IPS-NIHi7 (cell line): Measurements from ENCODE around the gene RHOBTB3.

ENCODE experiments used
- DNase-seq: peaks from one replicate; pipeline ENCODE4 v3.0.0; 2012; ENCODE audit warnings: mixed read lengths; ENCODE audit errors: extremely low spot score

Gene RHOBTB3

DNA sequence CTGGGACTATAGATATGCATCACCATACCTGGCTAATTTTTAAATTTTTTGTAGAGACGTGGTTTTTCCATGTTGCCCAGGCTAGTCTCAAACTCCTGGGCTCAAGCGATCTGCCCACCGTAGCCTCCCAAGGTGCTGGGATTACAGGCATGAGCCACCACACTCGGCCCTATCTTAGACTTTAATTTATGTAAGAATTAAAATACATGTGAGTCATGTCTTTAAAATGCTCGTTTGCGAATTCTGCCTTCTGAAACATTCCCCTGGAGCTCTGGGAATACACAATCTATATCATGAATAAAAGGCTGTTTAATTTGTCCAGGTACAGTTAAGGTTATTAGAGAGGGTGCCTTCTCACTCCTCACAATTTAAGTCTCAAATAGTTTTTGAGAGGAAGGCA is 32.8 kb downstream of the RHOBTB3 start:
- no peak for DNase-seq

GRCh38 chr5:95768731-95769130 is 37.6 kb downstream of the RHOBTB3 start:
- no peak for DNase-seq

DNA sequence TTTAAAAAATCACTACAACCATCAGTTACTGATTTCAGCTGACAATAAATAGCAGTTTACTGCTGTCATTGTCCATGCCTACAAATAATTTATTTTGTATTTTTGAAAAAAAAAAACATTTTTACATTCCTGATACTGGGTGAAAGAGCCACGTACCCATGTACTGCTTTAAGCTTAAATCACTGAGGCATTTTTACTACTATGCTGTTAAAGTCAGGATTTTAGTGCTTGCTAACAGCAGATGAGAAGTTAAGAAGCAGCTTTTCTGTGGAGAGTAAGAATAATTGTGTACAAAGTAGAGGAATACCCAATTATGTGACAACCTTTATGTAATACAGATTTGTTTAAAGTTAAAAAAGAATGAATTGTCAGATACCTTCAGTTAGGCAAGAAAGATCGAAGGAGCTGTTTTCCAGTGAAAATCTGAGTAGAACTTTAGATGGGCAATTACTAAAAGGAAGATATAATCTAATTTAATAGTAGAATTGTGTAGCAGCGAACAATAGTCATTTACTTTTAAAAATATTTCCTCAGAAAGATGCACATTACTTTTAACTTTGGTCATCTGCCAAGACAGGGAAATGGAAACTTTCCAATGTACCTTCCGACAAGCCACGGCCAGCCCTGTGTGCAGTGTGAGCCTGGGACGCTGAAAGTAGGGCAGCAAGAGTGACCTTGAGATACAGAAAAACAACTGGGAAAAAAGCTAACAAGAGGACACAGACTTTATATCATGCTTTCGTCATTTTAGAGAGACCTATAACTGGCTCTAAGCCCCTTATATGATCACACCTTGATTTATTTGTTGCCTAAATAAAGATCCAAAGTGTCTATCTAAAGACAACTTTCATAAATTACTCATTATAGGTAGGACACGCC is 39.9 kb downstream of the RHOBTB3 start:
- DNase-seq, result no peak

DNA sequence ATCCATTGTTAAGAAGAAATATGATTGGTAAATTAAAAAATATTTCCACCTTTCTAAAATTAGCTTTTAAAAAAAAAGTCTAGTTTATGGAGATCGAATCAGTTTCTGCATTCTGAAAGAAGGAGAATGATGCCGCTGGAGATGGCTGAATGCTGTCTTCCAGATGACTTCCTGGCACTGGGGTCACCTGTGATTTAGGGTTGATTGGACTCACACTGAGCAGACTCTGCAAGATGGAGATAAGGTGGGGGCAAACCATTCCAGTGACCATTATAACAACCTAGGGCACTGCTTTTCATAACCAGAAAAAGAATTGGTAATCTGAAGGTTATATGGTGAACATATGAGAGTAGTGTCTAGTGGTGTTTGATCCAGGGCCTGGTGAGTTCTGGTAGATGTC is 40.8 kb downstream of the RHOBTB3 start:
- no peak for DNase-seq

DNA sequence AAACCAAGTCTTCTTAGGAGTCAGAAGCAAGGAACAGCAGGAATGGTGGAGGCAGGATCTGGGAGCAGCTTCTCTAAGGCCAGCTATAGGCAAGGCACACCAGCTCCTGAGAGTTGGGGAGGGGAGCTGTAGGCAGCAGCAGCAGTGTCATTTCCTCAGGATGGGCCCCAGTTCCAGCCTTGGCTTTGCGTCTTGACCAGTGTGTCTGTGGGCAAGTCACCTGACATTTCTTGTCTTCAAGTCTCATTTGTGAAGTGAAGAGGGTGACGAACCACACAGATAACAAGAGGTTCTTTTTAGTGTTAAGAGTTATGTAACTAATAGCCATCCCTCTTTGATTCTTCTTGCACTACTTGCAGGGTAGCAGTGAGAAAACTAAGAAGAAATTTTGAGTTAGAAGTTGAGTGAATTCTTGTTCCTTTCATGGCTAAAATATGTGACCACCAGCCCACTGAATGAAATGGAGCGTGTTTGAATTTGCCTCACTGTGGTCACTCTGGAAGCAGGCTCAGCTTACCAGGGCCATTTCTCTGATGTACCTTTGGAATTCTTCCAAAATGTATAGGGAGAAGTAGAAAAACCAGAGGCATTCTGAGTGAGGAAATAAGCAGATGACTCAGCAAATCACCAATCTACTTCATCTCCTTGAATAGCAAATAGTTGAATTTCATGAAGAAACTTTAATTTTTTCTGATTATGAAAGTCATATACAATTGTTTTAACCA is 42.4 kb downstream of the RHOBTB3 start:
- no peak for DNase-seq

DNA sequence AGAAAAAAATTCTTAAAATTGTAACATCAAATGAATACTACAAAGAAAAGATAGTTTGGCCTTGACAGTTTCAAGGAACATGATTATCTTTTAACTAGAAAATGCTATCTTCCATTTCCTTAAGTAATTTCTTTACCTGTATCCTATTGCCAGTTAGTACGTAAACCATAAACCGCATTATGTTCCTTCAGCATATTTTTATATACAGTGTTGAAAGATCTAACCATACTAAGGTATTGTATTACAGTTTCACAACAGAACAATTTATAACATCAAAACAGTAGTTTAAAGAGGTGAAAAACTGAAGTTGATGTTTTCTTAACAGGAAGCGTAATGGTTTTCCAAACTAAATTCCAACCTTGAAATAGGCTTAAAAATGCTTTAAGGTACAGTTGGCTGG is 46.3 kb downstream of the RHOBTB3 start:
- no peak for DNase-seq

DNA sequence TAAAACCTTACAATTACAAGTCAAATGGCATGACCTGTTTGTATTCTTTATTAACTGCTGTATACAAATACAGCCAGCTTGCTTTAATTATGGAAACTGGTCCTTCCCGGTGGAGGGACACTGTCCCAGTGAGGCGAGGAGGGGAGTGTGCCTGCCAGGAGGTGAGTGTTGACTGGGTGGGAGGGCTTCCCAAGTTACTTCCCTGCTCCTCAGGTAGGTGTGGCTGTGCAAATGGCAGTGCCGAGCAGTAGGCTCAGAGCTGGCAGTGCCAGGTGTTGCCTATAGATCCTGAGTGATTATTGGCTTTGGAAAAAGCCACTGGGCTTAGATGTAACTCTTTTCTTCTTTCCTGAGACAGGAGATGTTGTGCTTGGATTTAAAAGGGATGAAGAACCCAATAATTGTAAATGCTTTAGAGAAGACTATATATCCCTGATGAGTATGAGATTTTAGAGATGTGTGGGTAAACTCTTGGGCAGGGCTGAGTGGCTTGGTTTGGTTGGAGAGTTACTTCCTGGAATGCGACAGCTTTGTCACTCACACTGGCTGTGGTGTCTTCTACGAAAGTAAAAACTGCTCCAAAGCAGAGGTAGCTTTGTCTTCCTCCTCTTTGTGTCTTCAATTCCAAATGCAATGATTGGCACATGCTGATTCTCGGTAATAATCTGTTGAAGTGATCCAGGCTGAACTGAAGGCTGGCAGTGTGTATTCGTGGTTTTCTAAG is 47.7 kb downstream of the RHOBTB3 start:
- DNase-seq, result no peak

- DNase-seq, result no peak
These were observed 48.5 kb downstream of the RHOBTB3 start for GRCh38 chr5:95779611-95780010.

GRCh38 chr5:95780597-95780996 is 49.5 kb downstream of the RHOBTB3 start:
- DNase-seq, result no peak

DNA sequence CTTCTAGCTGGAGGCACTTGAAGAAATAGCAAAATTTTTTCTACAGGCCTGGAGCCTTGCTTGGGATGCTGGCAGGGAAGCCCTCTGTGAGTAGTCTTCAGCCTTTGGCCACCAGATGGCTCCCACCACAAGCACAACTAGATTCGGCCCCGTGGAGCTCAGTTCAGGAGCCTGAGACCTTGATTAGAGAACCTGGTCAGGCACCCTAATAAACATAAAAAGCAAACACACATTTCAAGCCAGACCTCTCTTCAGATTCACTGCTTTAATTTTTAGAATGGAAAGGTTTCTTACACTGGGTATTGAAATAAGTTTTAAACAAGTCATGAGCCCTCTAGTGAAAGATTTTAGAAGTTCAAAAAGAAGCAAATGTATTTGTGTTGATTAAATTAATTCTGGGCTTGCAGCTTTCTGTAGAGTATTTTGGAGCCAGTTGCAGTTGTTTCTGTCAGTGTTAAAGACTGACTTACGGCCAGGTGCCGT is 50.0 kb downstream of the RHOBTB3 start:
- DNase-seq, result peak; percentile 82

DNA sequence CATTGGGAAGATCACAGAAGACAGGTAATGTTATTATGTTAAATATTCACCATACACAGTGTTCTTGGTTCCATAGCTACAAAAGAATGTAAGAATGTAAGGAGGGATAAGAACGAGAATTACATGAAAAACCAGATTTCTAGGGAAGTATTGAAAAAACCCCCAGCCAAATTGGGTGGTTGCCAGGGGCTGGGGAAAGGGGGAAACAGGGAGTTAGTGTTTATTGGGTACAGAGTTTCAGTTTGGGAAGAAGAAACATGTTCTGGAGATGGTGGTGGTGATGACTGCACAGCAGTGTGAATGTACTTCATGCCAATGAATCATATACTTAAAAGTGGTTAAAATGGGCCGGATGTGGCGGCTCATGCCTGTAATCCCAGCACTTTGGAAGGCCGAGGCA is 51.0 kb downstream of the RHOBTB3 start:
- DNase-seq, result no peak

DNA sequence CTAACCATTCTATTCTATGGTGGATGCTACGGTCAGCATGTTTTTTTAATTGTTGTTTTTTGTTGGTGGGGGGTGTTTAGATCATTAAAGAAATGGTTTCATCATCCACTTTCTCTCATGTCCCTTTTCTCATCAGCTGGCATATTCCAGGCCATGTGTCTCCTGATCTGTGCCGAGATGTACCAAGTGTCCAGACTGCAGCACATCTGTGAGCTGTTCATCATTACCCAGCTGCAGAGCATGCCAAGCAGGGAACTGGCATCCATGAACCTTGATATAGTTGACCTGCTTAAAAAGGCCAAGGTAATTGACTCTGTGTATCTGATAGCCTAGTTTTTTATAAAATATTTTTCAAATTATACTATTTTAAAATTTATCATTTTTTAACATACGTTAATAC is 52.5 kb downstream of the RHOBTB3 start:
- no peak for DNase-seq

GRCh38 chr5:95784514-95785302 is 53.6 kb downstream of the RHOBTB3 start:
- DNase-seq, result no peak

GRCh38 chr5:95786821-95787418 is 55.8 kb downstream of the RHOBTB3 start:
- DNase-seq, result no peak

GRCh38 chr5:95788493-95788892 is 57.4 kb downstream of the RHOBTB3 start:
- DNase-seq, result no peak

- DNase-seq, result no peak
These were observed 60.6 kb downstream of the RHOBTB3 start for GRCh38 chr5:95791751-95792150.

GRCh38 chr5:95794070-95794516 is 63.0 kb downstream of the RHOBTB3 start:
- no peak for DNase-seq

- DNase-seq, result no peak
These were observed 66.2 kb downstream of the RHOBTB3 start for GRCh38 chr5:95797301-95797700.

- no peak for DNase-seq
These were observed 66.9 kb downstream of the RHOBTB3 start for GRCh38 chr5:95798048-95798447.

GRCh38 chr5:95798545-95798944 is 67.4 kb downstream of the RHOBTB3 start:
- DNase-seq, result no peak
